GM13977 (cell line): Measurements from ENCODE around the gene AFF3.

ENCODE experiments used
- DNase-seq: peaks from one replicate; pipeline ENCODE4 v3.0.0; 2012; ENCODE audit warnings: low spot score
- CTCF ChIP-seq: IDR thresholded peaks from 2 replicates; pipeline ENCODE4 v1.5.1; 2012; ENCODE audit warnings: mild to moderate bottlenecking, control low read depth; ENCODE audit not compliant: insufficient read depth; ENCODE audit errors: extremely low read depth, missing control alignments
- in situ Hi-C: fragments of 300-500 bp; cut with MboI; formaldehyde crosslinking; loops from one replicate; pipeline ENCODE4 v1.12.0; 2022; ENCODE audit warnings: low sequenced_read_pairs, low pct_unique_long_range_greater_than_20kb, mixed read lengths, inconsistent platforms; ENCODE audit not compliant: unreplicated experiment

Gene AFF3

GRCh38 chr2:99891428-99891780 is 251.0 kb downstream of the AFF3 start:
- TF ChIP-seq CTCF, result no peak
- no peak for DNase-seq
- in situ Hi-C loops, result no loop called here

GRCh38 chr2:99890568-99891427 is 251.6 kb downstream of the AFF3 start:
- DNase-seq, result no peak
- no peak for TF ChIP-seq CTCF

GRCh38 chr2:99888617-99889016 is 253.8 kb downstream of the AFF3 start:
- in situ Hi-C loops, result no loop called here
- no peak for TF ChIP-seq CTCF

More at GRCh38 chr2:99890568-99891427, 251.6 kb downstream of the AFF3 start:
- in situ Hi-C loops, result no loop called here

GRCh38 chr2:99886418-99886817 is 256.0 kb downstream of the AFF3 start:
- no peak for TF ChIP-seq CTCF
- in situ Hi-C loops, result no loop called here
- DNase-seq, result no peak

More at GRCh38 chr2:99888617-99889016, 253.8 kb downstream of the AFF3 start:
- no peak for DNase-seq

- DNase-seq, result no peak
- TF ChIP-seq CTCF, result no peak
- in situ Hi-C loops, result no loop called here
Observed at GRCh38 chr2:99883358-99883757, 259.0 kb downstream of the AFF3 start.

- TF ChIP-seq CTCF, result no peak
- DNase-seq, result no peak
- in situ Hi-C loops, result no loop called here
Observed at GRCh38 chr2:99881901-99882591, 260.3 kb downstream of the AFF3 start.
